ENCODE measurements around the gene FKBP7. TPM values are rescaled to one million over a fixed set of nuclear protein-coding genes. Genes with fewer than 3 reads are reported as not detected.
"Not testable (repeated sequence)": the region's sequence is repeated elsewhere in the genome, so short reads cannot be mapped to it uniquely, and the experiment has no call there.

FKBP7 gene
- total and polyA plus RNA-seq, 5 experiments from 2014 or later = 1.5 to 7.0 (median 2.9) TPM

DNA sequence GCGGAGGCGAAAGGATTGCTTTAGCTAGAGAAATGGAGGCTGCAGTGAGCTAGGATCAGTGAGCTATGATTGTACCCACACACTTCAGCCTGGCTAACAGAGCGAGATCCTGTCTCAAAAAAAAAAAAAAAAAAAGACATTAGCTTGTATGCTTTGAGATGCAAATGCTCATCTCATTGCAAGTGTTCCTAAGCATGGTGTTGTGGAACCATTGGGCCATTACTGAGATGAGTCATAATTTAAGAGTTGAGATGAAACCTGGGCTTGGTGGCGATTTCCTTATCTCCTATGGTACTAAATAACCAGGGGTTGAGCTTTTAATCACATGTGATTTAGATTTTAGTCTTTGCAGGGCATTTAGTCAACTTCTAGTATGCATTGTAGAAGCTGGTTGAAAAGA, 4.0 kb upstream of the FKBP7 start:
- Mint-ChIP-seq H3K4me1 (peaks cover 31 to 77% (median 67%) of the 10 kb centered on the region in 4 donors), H3K9me3 (no peaks in the 10 kb centered on the region), H3K4me3 (peak overlapping the region; percentile 61 to 97 (median 94)), H3K36me3 (peaks cover 6 to 26% (median 9%) of the 10 kb centered on the region in 3 donors), H3K27ac (peak overlapping the region in 3 of 10 donors; percentile 5 to 88 (median 74)), H3K27me3 (no peaks in the 10 kb centered on the region)
- DNase-seq (no peak), ATAC-seq (no peak)
- POLR2A ChIA-PET = interaction anchor here (0.6 to 1.4 kb wide), 2 partner anchors 33 to 181 kb away, joined by 3 to 6 read pairs; no protein-coding TSS in a partner anchor

DNA sequence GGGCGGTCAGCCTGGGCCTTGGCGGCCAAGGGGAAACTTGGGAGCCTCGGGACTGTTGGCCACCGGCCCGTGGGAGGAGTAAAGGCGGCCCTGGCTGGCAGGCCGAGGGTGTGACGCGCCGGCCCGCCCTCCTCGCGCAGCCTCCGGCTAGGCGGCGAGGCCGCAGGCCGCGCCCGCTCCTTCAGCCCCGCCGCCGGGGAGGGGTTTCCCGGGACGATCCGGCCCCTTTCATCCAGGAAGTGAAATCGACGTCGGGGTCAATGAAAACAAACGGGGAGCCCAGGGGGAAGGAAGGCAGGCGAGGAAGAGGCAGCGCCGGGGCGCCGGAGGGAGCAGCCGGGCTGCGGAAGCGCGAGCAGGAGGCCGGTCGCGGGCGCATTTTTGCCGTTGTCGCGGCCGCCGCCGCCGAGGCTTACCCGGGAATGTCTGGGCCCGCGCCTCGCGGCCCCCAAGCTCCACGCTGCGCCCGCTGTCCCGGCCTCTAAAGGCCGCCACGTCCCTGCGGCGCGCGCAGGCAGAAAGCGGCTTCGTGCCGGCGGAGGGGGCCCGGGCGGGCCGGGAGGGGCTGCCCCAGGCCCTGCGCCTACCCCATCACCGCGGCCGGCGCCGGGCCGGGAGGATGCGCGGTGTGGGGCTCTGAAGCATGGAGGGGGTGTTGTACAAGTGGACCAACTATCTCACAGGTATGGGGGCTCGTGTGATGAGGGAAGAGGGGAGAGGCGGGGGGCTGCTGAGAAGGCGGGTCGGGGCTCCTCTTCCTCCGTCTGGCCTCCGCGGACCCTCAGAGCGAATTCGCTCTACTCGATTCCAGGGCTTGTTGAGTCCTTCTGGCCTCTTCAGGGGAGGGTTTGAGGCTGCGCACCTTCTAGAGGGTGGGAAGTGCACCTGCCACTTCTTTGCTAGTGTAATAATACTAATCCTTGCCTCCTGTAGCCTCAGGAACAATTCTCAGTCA, 2.1 kb upstream of the FKBP7 start, which contains the start of gene PLEKHA3:
Gene PLEKHA3 (plus strand): TSS at position 231 of the 955 bp plus-strand sequence. CDS start 413 bp downstream, at position 644.
- Mint-ChIP-seq H3K4me3 (peak within 1 kb of the TSS; percentile 92 to 99 (median 98)), H3K27ac (peak within 1 kb of the TSS; percentile 96 to 99 (median 98)), H3K36me3 (peaks cover 0 to 8% (median 0%) of the 10 kb centered on the region in 3 donors), H3K27me3 (no peaks in the 10 kb centered on the region), H3K9me3 (no peaks in the 10 kb centered on the region), H3K4me1 (peaks cover 24 to 63% (median 58%) of the 10 kb centered on the region in 4 donors)
- peak; percentile 41 to 62 for ATAC-seq
- POLR2A ChIA-PET = interaction anchor here (1.0 to 2.2 kb wide), 4 partner anchors 14 to 67 kb away, joined by 3 to 20 read pairs (median 5); partner anchors contain the start of genes PJVK and PRKRA
- peak; percentile 45 to 83 (median 66) for DNase-seq

DNA sequence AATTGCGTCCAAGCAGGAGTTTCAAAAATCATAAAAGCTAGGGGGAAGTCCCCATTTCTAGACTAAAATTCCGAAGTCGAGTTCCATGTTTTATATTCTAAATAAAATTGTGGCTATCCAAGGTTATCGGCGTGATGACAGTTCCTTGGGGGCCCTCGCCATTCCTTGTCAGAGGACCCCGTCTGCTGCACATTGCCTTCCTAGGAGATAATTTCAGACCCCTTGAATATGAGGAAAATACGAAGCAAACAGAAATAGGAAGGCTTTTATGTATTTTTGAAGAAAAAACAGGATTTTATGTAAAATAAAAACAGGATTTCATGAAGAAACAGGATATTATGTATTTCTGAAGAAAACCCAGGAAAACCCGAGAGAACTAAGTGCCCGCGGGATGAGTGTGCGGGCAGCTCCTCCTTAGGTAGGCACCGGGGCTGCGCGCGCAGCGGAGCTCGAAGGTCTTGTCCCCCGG, 1.4 kb upstream of the FKBP7 start:
- DNase-seq = peak in 1 of 10 donors; percentile 22
- Mint-ChIP-seq H3K4me1 (peaks cover 24 to 59% (median 52%) of the 10 kb centered on the region in 4 donors), H3K9me3 (no peaks in the 10 kb centered on the region), H3K27ac (peak overlapping the region; percentile 96 to 99 (median 98)), H3K27me3 (no peaks in the 10 kb centered on the region), H3K4me3 (peak overlapping the region; percentile 92 to 99 (median 98)), H3K36me3 (peaks cover 0 to 3% (median 0%) of the 10 kb centered on the region in 3 donors)
- POLR2A ChIA-PET = interaction anchor here (1.0 to 2.2 kb wide), 4 partner anchors 15 to 67 kb away, joined by 3 to 20 read pairs (median 5); partner anchors contain the start of genes PJVK and PRKRA
- ATAC-seq = no peak

DNA sequence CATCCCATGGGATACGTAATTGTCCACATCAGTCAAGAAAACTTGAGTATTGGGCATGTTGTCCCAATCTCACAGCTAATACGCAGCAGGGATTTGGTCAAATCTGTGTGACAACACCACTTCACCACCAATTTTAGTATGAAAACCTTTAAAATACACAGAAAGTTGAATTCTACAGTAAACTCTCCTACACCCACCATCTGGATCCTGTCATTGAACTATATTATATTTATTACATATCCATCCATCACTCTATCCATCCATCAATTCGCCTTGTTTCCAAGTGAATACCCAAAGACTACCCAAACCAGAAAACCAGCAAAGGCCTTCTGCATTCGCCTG, 846 bp upstream of the FKBP7 start:
- Mint-ChIP-seq H3K27me3 (no peaks in the 10 kb centered on the region), H3K27ac (peak overlapping the region; percentile 96 to 99 (median 98)), H3K4me1 (peaks cover 20 to 54% (median 47%) of the 10 kb centered on the region in 4 donors), H3K4me3 (peak overlapping the region; percentile 92 to 99 (median 98)), H3K9me3 (no peaks in the 10 kb centered on the region), H3K36me3 (no peaks in the 10 kb centered on the region)
- ATAC-seq (no peak), DNase-seq (no peak)
- POLR2A ChIA-PET = interaction anchor here (1.0 to 2.2 kb wide), 4 partner anchors 16 to 66 kb away, joined by 3 to 20 read pairs (median 5); partner anchors contain the start of genes PJVK and PRKRA

DNA sequence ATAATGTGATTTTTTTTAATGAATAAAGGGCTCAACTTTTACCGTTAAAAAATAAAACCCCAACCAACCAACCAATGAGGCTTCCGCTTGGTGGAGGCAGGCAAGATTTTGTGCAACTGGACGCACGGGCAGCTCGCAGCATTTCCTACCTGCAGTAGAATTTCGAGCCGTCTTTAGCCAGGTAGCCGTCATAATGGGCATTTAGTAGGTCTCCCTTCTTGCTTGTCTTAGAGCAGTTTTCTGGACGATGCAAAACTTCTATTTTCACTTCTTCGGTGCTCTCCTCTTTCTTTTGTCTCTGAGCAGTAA, 316 bp downstream of the FKBP7 start:
- DNase-seq = no peak
- Mint-ChIP-seq H3K27me3 (no peaks in the 10 kb centered on the region), H3K9me3 (no peaks in the 10 kb centered on the region), H3K36me3 (no peaks in the 10 kb centered on the region), H3K27ac (peak overlapping the region; percentile 96 to 99 (median 98)), H3K4me3 (peak overlapping the region; percentile 92 to 99 (median 98)), H3K4me1 (peaks cover 23 to 44% (median 40%) of the 10 kb centered on the region in 4 donors)
- ATAC-seq = no peak
- POLR2A ChIA-PET = interaction anchor here (1.5 kb wide), 1 partner anchor 28 kb away, joined by 6 read pairs; the partner anchor contains the start of genes PJVK and PRKRA

DNA sequence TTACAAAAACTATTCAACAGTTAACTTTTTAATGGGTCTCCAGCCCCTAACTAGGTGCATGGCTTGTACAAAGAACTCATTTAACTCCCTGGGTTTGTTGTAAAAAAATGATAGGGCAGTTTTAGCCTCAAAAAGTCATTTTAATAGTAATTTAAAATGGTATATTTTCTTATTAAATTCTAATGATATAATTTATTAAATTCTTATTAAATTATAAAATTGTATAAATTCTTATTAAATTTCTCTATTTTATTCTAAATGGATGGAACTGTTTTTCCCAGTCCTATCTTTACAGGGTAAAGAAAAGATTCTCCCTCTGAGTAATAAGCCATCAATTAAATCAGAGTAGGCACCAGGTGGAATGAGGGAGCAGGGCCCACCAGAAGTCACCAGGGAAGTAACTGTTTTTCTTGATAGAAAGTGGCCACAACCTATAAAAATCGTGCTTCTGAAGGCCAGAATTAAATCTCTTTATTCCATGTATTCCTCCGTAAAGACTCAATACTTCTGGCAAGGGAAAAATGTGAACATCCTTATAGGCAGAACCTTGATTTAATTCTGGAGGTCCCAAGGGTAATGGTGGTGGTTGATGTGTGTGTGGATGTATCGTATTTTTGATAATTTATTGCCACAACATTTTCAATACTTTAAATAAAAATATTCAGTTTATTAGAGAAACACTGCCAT, 814 bp downstream of the FKBP7 start:
- POLR2A ChIA-PET = interaction anchor here (1.5 kb wide), 1 partner anchor 27 kb away, joined by 6 read pairs; the partner anchor contains the start of genes PJVK and PRKRA
- DNase-seq = peak in 1 of 10 donors; percentile 11
- ATAC-seq = no peak
- Mint-ChIP-seq H3K4me1 (peaks cover 20 to 40% (median 35%) of the 10 kb centered on the region in 4 donors), H3K27me3 (no peaks in the 10 kb centered on the region), H3K4me3 (peak overlapping the region; percentile 39 to 99 (median 98)), H3K27ac (peak overlapping the region in 9 of 10 donors; percentile 31 to 99 (median 98)), H3K9me3 (no peaks in the 10 kb centered on the region), H3K36me3 (no peaks in the 10 kb centered on the region)

DNA sequence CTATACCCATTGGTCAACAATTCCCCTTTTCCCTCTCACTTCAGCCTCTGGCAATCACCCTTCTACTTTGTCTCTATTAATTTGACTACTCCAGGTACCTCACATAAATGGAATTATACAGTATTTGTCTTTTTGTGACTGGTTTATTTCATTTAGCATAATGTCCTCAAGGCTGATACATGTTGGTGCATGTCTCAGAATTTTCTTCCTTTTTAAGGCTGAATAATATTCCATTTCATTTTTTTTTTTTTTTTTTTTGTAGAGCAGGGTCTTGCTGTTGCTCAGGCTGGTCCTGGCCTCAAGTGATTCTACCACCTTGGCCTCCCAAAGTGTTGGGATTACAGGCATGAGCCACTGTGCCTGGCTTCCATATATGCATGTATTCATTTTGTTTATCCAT, 1.9 kb downstream of the FKBP7 start:
- peak overlapping the region in 1 of 10 donors; percentile 37 for H3K4me3 Mint-ChIP-seq
- no peaks in the 10 kb centered on the region for H3K36me3 Mint-ChIP-seq
- no peaks in the 10 kb centered on the region for H3K27me3 Mint-ChIP-seq
- no peak for ATAC-seq
- peaks cover 12 to 29% (median 24%) of the 10 kb centered on the region in 4 donors for H3K4me1 Mint-ChIP-seq
- no peaks in the 10 kb centered on the region for H3K9me3 Mint-ChIP-seq
- DNase-seq = no peak
- POLR2A ChIA-PET = interaction anchor here (1.5 kb wide), 1 partner anchor 26 kb away, joined by 6 read pairs; the partner anchor contains the start of genes PJVK and PRKRA
- H3K27ac Mint-ChIP-seq = peak overlapping the region in 3 of 10 donors; percentile 17 to 38 (median 28)

DNA sequence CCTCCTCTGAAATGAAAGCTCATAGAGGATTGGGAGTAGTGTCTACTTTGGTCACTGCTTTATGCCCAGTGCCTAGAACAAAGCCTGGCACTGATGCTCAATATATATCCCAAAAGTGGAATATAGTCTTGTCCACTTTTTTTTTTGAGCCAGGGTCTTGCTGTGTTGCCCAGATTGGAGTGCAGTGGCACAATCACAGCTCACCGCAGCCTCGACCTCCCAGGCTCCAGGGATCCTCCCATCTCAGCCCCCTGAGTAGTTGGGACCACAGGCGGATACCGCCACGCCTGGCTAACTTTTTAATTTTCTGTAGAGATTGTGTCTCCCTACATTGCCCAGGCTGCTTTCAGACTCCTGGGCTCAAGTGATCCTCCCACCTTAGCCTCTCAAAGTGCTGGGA, 3.8 kb downstream of the FKBP7 start:
- H3K4me3 Mint-ChIP-seq = no peak overlapping the region
- POLR2A ChIA-PET = interaction anchor here (0.5 kb wide), 1 partner anchor 225 kb away, joined by 5 read pairs; no protein-coding TSS in a partner anchor
- H3K36me3 Mint-ChIP-seq = peaks cover 0 to under 1% (median 0%) of the 10 kb centered on the region in 3 donors
- no peak overlapping the region for H3K27ac Mint-ChIP-seq
- no peaks in the 10 kb centered on the region for H3K9me3 Mint-ChIP-seq
- ATAC-seq (no peak), DNase-seq (no peak)
- H3K27me3 Mint-ChIP-seq = no peaks in the 10 kb centered on the region
- H3K4me1 Mint-ChIP-seq = peaks cover 10 to 17% (median 15%) of the 10 kb centered on the region in 4 donors

DNA sequence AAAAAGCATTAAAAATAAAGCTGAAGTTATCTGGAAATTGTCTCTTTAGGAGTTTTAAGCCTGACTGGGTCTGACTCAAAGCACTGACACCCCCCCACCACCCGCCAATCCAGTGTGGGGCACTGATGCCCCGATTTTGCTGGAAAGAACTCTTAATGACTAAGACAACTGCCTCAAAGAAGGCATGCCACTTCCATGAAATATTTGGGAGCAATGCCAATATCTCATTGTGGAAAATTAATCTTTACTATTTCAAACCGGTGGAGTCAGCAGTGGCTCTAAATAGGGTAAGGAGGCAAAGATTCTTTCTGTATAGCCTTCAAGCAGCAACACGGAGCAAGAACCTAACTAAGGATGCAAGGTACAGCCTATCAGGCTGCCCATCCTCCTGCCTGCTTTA, 4.5 kb downstream of the FKBP7 start:
- peaks cover 0 to 1% (median under 1%) of the 10 kb centered on the region in 3 donors for H3K36me3 Mint-ChIP-seq
- peak overlapping the region in 3 of 10 donors; percentile 11 to 56 (median 53) for H3K27ac Mint-ChIP-seq
- POLR2A ChIA-PET = interaction anchor here (0.5 kb wide), 1 partner anchor 226 kb away, joined by 5 read pairs; no protein-coding TSS in a partner anchor
- no peaks in the 10 kb centered on the region for H3K9me3 Mint-ChIP-seq
- no peak for ATAC-seq
- no peak for DNase-seq
- H3K4me3 Mint-ChIP-seq = no peak overlapping the region
- H3K27me3 Mint-ChIP-seq = no peaks in the 10 kb centered on the region
- peaks cover 8 to 10% (median 9%) of the 10 kb centered on the region in 4 donors for H3K4me1 Mint-ChIP-seq

DNA sequence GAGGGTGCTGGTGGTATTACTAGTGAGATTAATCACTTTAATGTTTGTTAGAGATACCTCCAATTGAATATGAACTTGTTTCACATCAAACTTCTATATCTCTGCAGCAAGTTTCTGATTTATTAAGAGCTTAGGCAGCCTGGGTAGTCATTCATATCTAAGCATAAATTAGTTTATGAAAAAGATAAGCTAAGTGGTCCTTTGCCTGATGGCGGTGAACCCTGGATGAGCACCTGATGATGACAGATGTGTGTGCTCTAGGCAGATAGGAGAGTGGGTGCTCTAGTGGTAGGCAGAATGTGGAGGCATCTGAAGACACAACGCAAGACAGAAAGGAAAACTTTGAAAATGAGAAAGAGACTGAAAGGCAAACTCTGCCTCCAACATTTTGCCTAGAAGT, 5.0 kb downstream of the FKBP7 start:
- Mint-ChIP-seq H3K27ac (peak overlapping the region in 1 of 10 donors; percentile 7), H3K4me1 (peaks cover 3 to 6% (median 5%) of the 10 kb centered on the region in 4 donors), H3K4me3 (no peak overlapping the region), H3K9me3 (no peaks in the 10 kb centered on the region), H3K27me3 (no peaks in the 10 kb centered on the region), H3K36me3 (peaks cover 0 to 4% (median 1%) of the 10 kb centered on the region in 3 donors)
- no peak for ATAC-seq
- DNase-seq = no peak
- POLR2A ChIA-PET = interaction anchor here (0.6 kb wide), 1 partner anchor 16 kb away, joined by 3 read pairs; no protein-coding TSS in a partner anchor

DNA sequence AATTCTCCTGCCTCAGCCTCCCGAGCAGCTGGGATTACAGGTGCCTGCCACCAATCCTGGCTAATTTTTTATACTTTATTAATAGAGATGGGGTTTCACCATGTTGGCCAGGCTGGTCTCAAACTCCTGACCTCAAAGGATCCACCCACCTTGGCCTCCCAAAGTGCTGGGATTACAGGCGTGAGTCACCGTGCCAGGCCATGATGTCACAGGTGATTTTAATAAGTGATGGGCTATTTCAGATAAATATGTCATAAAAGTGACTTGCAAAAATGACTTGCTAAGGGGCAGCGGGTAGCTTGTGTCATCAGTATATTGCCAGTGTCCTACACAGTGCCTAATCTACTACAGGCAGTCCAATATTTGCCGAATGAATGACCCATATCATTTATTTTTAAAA, 7.1 kb downstream of the FKBP7 start:
- not testable (repeated sequence) for H3K27ac Mint-ChIP-seq, ATAC-seq, H3K4me3 Mint-ChIP-seq, H3K9me3 Mint-ChIP-seq, DNase-seq, H3K4me1 Mint-ChIP-seq, H3K27me3 Mint-ChIP-seq
- POLR2A ChIA-PET = interaction anchor here (0.6 to 1.7 kb wide), 2 partner anchors 20 to 24 kb away, joined by 4 to 5 read pairs; partner anchors contain the start of genes PJVK and PRKRA
- H3K36me3 Mint-ChIP-seq = peaks cover 0 to 15% (median 6%) of the 10 kb centered on the region in 3 donors
